GM18519 (cell line): ENCODE measurements around the gene CDKL1.
"Not testable (repeated sequence)": the region's sequence is repeated elsewhere in the genome, so short reads cannot be mapped to it uniquely, and the experiment has no call there.

Experiments used
- ATAC-seq: cut with Tn5 transposase; IDR thresholded peaks from one replicate; pipeline ENCODE4 v1.9.1; 2021; ENCODE audit warnings: mild to moderate bottlenecking, moderate library complexity; ENCODE audit not compliant: unreplicated experiment, low FRiP score

The CDKL1 gene

DNA sequence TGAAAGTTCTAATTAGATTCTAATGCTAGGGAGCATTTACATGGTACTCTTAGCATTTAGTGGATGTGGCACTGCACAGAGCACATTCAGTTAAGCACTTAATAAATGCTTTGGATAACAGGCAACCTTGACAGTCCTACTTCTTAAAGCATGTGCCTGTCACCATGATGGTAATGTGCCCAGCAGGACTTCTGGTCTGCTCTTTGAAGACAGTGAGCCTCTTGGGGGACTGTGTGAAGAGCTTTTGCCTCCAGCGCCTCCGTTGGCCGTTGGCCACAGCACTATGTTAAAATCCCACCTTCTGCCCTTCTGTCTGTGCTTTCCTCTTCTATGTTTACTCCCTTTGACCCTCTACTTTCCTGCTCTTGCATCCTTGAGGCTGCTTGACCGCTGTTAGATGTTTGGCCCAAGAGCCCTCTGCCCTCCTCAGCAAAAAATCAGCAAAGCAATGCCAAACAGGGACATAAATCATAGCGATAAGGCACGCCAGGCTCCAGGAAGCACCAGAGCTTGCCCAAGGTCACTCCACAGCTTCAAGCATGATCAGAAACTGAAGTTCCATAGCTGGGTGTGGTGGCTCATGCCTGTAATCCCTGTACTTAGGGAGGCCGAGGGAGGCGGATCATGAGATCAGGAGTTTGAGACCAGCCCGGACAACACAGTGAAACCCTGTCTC, 8.3 kb downstream of the CDKL1 start:
- ATAC-seq: no peak

GRCh38 chr14:50387548-50387947, 9.1 kb downstream of the CDKL1 start:
- no peak for ATAC-seq

DNA sequence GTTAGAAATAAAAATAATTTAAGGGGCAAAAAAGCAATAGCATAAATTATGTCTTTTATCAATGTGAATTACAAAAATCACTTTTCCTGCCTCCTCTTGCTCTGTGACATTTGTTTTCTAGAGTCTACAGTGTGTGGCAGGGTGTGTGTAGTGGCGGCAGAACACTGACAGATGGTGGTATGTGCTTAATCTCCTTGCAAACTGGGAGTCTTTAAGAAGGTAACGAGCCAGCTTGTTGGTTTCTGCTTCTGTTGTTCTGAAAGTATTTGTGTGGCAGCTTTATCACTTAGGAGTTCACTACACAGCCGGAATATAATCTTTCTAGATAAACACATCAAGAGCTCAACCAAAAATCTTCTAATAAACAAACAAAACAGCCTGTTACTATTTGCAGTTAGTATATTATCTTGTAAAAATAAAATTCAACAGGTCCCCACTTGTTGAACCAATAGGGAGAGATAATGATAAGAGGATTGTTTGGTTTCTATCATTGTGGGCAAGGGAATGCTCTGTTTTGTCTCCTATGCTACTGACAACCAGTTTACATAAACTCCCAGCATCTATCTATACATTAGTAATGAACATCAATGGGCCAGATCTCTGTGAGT, 13.0 kb downstream of the CDKL1 start:
- ATAC-seq: no peak

DNA sequence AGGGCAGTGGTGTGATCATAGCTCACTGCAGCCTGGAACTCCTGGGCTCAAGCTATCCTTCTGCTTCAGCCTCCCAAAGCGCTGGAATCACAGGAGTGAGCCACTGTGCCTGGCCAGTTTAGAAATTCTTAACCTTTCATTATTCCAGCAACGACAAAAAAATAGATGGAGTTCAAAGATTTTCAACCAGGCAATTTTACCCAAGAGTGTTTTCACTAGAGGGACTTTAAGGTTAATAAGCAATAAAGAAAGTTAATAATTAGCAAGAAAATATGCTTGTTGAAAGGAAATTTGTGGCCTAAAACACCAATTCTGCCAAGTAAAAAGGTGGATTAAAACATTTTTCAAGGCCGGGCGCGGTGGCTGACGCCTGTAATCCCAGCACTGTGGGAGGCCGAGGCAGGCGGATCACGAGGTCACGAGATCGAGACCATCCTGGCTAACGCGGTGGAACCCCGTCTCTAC, 14.8 kb downstream of the CDKL1 start:
- ATAC-seq: no peak

DNA sequence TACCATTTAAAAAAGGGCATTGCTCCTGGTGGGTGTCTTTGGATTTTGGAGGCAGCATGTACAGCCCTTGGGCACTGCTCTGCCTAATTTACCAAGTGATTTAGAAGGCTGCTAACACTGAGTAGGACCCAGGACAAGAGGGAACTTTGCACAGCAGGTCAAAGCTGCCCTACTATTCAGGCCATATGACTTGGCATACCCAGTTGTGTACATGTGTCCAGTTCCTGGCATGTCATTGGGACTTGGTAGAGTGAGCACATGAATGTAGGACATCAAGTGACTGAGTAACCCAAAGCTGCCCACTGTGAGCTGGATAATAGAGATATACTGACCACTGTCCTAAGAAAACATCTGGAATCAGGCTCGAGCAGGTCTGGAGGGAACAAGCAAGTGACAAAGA, 15.7 kb downstream of the CDKL1 start:
- ATAC-seq: no peak

DNA sequence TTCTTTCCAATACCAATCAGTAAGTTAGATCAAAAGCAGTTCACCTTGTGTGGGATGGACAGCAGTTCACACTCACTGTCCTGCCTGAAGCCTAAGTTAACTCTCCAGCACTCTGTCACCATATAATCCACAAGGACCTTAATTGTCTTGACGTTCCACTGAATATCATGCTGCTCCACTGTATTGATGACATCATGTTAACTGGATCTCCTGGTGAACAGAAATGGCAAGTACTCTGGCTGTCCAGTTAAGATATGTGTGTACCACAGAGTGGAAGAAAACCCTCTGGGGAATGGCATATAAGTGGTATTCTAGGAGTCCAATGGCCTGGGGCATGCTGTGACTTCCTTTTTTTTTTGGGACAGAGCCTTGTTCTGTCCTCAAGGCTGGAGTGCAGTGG, 16.2 kb downstream of the CDKL1 start:
- ATAC-seq: no peak

GRCh38 chr14:50379563-50379962, 17.1 kb downstream of the CDKL1 start:
- no peak for ATAC-seq

GRCh38 chr14:50377550-50378085, 19.1 kb downstream of the CDKL1 start:
- no peak for ATAC-seq

- ATAC-seq: no peak
Observed at GRCh38 chr14:50375760-50376159, 20.9 kb downstream of the CDKL1 start.

- no peak for ATAC-seq
Observed at GRCh38 chr14:50373959-50374358, 22.7 kb downstream of the CDKL1 start.

DNA sequence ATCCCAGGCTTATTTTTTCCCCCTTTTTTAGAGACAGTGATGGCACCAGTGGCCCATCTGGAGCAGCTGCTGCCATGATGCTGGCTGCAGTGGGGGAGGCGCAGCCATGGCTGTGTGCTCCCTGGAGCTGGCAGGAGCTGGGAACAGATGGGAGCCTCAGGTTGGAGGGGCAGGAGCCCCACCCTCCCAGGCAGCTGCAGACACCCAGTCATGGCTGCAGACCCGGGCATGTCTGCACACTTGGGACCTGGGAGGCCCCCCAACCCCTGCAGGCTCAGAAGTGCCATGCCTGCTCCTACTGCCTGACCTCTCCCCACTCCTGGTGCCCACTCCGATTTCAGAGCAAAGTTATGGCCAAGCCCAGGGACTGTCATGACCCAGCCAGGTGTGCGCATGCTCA, 25.1 kb downstream of the CDKL1 start:
- no peak for ATAC-seq

DNA sequence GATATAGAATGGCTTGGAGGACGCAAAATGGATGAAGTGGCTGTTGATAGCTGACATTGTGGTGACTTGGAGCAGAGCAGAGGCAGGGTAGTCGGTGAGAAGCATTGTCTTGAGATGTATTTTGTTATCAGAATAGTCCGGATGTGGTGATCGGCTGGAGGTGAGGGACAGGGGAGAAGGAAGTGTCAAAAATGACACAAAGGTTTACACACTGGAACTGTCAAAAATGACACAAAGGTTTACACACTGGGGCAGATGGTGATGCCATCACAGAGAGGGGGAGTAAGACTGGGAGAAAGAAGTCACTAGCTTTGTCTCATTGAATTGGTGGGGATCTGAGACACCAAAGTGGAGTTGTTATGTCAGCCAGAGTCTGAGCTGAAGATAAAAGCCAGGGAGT, 30.1 kb downstream of the CDKL1 start:
- no peak for ATAC-seq

DNA sequence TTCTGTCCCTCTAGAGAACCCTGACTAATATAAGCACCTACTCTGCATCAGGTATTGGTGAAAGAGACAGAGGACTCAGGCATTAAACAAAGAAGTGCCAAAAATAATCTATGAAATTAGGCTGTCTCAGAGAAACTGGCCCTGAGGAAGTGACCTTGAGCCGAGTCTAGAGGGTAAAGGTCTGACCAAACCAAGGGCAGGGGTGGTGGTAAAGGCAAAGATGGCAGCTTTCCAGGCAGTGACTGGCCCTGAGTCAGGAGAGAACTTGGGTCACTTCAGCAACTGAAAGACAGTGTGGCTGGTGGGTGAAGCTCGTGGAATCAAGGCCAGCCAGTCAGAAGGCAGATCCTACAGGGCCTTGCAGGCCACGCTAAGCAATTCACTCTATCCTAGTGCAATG, 30.6 kb downstream of the CDKL1 start:
- no peak for ATAC-seq

DNA sequence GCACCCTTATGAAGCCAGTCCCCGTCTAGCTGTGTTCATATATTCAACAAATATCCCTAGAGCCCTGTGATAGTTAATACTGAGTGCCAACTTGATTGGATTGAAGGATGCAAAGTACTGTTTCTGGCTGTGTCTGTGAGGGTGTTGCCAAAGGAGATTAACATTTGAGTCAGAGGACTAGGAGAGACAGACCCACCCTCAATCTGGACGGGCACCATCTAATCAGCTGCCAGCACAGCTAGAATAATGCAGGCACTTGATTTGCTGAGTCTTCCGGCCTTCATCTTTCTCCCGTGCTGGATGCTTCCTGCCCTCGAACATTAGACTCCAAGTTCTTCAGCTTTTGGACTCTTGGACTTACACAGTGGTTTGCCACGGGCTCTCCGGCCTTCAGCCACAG, 31.1 kb downstream of the CDKL1 start:
- not testable (repeated sequence) for ATAC-seq

DNA sequence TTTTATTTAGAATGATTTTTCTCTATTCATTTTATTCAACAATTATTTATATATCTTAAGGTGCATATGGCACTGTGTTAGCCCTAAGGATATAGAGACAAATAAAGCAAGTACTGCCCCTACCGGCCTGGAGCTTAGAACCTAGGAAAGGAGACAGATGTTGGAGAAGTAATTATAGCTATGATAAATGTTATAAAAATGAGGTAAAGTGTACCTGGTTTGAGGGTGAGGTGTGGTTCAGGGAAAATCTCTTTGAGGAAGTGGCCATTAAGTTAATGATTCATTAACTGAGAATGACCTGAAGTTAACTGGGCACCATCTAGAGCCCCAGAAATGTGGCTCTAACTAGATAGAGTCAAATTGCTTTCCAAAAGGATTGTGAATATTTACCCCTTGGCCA, 31.9 kb downstream of the CDKL1 start:
- no peak for ATAC-seq

- ATAC-seq: peak; percentile 93
Observed at GRCh38 chr14:50363714-50364111, 33.0 kb downstream of the CDKL1 start.

- ATAC-seq: no peak
Observed at GRCh38 chr14:50362764-50363713, 33.6 kb downstream of the CDKL1 start.

DNA sequence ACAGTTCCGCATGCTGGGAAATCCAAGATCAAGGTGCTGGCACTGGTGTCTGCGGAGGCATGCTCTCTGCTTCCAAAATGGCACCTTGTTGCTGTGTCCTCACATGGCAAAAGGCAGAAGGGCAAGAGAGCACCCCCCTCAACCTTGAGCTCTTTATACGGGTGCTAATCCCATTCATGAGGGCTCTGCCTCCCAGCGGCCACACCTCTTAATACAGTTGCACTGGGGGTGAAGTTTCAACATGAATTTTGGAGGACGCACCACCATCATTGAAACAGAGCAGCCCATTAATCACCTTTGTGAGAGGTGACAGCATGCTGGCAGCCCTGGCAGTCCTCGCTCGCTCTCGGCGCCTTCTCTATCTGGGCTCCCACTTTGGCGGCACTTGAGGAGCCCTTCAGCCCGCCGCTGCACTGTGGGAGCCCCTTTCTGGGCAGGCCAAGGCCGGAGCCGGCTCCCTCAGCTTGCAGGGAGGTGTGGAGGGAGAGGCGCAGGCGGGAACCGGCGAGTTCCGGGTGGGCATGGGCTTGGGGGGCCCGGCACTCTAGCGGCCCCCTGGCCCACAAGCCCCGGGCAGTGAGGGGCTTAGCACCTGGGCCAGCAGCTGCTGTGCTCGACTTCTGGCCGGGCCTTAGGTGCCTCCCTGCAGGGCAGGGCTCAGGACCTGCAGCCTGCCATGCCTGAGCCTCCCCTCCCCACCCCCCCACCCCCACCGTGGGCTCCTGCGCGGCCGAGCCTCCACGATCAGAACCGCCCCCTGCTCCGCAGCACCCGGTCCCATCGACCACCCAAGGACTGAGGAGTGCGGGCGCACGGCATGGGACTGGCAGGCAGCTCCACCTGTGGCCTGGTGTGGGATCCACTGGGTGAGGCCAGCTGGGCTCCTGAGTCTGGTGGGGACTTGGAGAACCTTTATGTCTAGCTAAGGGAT, 34.9 kb downstream of the CDKL1 start:
- ATAC-seq: not testable (repeated sequence)

DNA sequence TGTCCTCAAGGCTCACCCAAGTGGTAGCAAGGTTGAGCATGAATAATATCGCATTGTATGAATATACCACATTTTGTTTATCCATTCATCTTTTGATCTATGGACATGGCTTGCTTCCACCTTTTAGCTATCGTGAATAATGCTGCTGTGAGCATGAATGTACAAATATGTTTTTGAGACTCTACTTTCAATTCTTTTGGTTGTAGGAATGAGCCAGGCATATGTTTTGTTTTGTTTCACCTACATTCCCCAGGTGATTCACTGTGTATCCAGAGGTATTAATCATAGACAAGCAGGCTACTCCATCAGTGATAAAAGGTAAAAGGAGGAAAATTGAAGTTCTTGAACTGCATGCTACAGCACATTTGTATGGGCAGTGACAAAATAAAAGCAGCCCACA, 35.8 kb downstream of the CDKL1 start:
- ATAC-seq: no peak

DNA sequence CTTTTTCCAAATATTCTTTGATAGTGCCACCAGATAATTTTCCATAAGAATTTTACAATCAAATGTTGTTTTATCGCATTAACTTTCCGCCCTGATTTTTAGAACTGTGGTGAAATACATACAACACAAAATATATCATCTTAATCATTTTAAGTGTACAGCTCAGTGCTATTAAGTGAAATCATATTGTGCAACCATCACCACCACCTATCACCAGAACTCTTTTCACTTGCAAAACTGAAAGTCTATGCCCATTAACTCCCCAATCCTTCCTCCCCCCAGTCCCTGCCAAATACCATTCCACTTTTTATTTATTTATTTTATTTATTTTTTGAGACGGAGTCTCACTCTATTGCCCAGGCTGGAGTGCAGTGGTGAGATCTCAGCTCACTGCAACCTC, 36.6 kb downstream of the CDKL1 start:
- ATAC-seq: no peak
